ENCODE measurements around the gene DOC2A. TPM values are rescaled to one million over a fixed set of nuclear protein-coding genes. Genes with fewer than 3 reads are reported as not detected.

DOC2A gene
- total RNA-seq, 1 donor from 2014 or later: 3.2 TPM

- Mint-ChIP-seq H3K4me1 (peaks cover 7% of the 10 kb centered on the region), H3K36me3 (ENCODE audit: low read depth) (peaks cover 16% of the 10 kb centered on the region), H3K27ac (no peak overlapping the region), H3K9me3 (no peaks in the 10 kb centered on the region), H3K27me3 (peaks cover 15% of the 10 kb centered on the region), H3K4me3 (no peak overlapping the region)
- intact Hi-C loops (cut with micrococcal nuclease): no loop called here
- DNase-seq: no peak
Observed at GRCh38 chr16:30006095-30006473, 4.7 kb downstream of the DOC2A start.

GRCh38 chr16:30005341-30006094, 5.3 kb downstream of the DOC2A start:
- H3K27me3 Mint-ChIP-seq: peaks cover 13% of the 10 kb centered on the region
- no peak overlapping the region for H3K27ac Mint-ChIP-seq
- H3K36me3 Mint-ChIP-seq (ENCODE audit: low read depth): peaks cover 17% of the 10 kb centered on the region
- peak; percentile 81 for DNase-seq
- no peaks in the 10 kb centered on the region for H3K9me3 Mint-ChIP-seq
- H3K4me3 Mint-ChIP-seq: no peak overlapping the region
- H3K4me1 Mint-ChIP-seq: peaks cover 7% of the 10 kb centered on the region
- intact Hi-C loops (cut with micrococcal nuclease): no loop called here

- peaks cover 21% of the 10 kb centered on the region for H3K36me3 Mint-ChIP-seq (ENCODE audit: low read depth)
- H3K27me3 Mint-ChIP-seq: peaks cover 8% of the 10 kb centered on the region
- intact Hi-C loops (cut with micrococcal nuclease): no loop called here
- H3K27ac Mint-ChIP-seq: no peak overlapping the region
- H3K4me3 Mint-ChIP-seq: no peak overlapping the region
- no peaks in the 10 kb centered on the region for H3K9me3 Mint-ChIP-seq
- peak; percentile 60 for DNase-seq
- H3K4me1 Mint-ChIP-seq: peaks cover 5% of the 10 kb centered on the region
Observed at GRCh38 chr16:30004811-30005242, 6.0 kb downstream of the DOC2A start.

GRCh38 chr16:30004424-30004776, 6.4 kb downstream of the DOC2A start:
- no peak overlapping the region for H3K27ac Mint-ChIP-seq
- peaks cover 5% of the 10 kb centered on the region for H3K27me3 Mint-ChIP-seq
- intact Hi-C loops (cut with micrococcal nuclease): no loop called here
- no peak for DNase-seq
- H3K36me3 Mint-ChIP-seq (ENCODE audit: low read depth): peaks cover 25% of the 10 kb centered on the region
- H3K4me3 Mint-ChIP-seq: no peak overlapping the region
- no peaks in the 10 kb centered on the region for H3K9me3 Mint-ChIP-seq
- H3K4me1 Mint-ChIP-seq: peaks cover 6% of the 10 kb centered on the region

GRCh38 chr16:30003670-30004423, 7.0 kb downstream of the DOC2A start:
- no peak for DNase-seq
- Mint-ChIP-seq H3K27ac (no peak overlapping the region), H3K4me1 (peaks cover 6% of the 10 kb centered on the region), H3K9me3 (no peaks in the 10 kb centered on the region), H3K27me3 (peaks cover 2% of the 10 kb centered on the region), H3K4me3 (no peak overlapping the region), H3K36me3 (ENCODE audit: low read depth) (peaks cover 27% of the 10 kb centered on the region)
- intact Hi-C loops (cut with micrococcal nuclease): no loop called here

- no peak overlapping the region for H3K27ac Mint-ChIP-seq
- H3K27me3 Mint-ChIP-seq: no peaks in the 10 kb centered on the region
- H3K36me3 Mint-ChIP-seq (ENCODE audit: low read depth): peaks cover 34% of the 10 kb centered on the region
Observed at GRCh38 chr16:30002614-30003346, 8.0 kb downstream of the DOC2A start.

GRCh38 chr16:30000735-30001631, 9.8 kb downstream of the DOC2A start:
- H3K4me1 Mint-ChIP-seq: peaks cover 17% of the 10 kb centered on the region

More at GRCh38 chr16:30002614-30003346, 8.0 kb downstream of the DOC2A start:
- Mint-ChIP-seq H3K9me3 (no peaks in the 10 kb centered on the region), H3K4me1 (peaks cover 10% of the 10 kb centered on the region), H3K4me3 (no peak overlapping the region)
- DNase-seq: no peak
- intact Hi-C loops (cut with micrococcal nuclease): no loop called here

GRCh38 chr16:29999605-30000004, 11.2 kb downstream of the DOC2A start:
- Mint-ChIP-seq H3K27ac (no peak overlapping the region), H3K36me3 (ENCODE audit: low read depth) (peaks cover 48% of the 10 kb centered on the region), H3K4me3 (no peak overlapping the region), H3K9me3 (no peaks in the 10 kb centered on the region), H3K27me3 (no peaks in the 10 kb centered on the region), H3K4me1 (peaks cover 22% of the 10 kb centered on the region)
- intact Hi-C loops (cut with micrococcal nuclease): loop anchor here (5.0 to 10.0 kb wide), 3 partner anchors 375 to 1177 kb away; partner anchors contain the start of genes ATXN2L, FBRS, MYL11 and PRR14
- DNase-seq: no peak

More at GRCh38 chr16:30000735-30001631, 9.8 kb downstream of the DOC2A start:
- Mint-ChIP-seq H3K9me3 (no peaks in the 10 kb centered on the region), H3K36me3 (ENCODE audit: low read depth) (peaks cover 45% of the 10 kb centered on the region), H3K27ac (no peak overlapping the region), H3K27me3 (no peaks in the 10 kb centered on the region), H3K4me3 (no peak overlapping the region)
- DNase-seq: no peak
- intact Hi-C loops (cut with micrococcal nuclease): no loop called here

- H3K27me3 Mint-ChIP-seq: no peaks in the 10 kb centered on the region
- peak overlapping the region; percentile 95 for H3K4me3 Mint-ChIP-seq
- DNase-seq: no peak
- peaks cover 53% of the 10 kb centered on the region for H3K36me3 Mint-ChIP-seq (ENCODE audit: low read depth)
- H3K27ac Mint-ChIP-seq: peak overlapping the region; percentile 98
- intact Hi-C loops (cut with micrococcal nuclease): loop anchor here (1.0 to 10.0 kb wide), 12 partner anchors 24 to 1175 kb away; partner anchors contain the start of genes ALDOA, ATXN2L, CDIPT and FBRS
- no peaks in the 10 kb centered on the region for H3K9me3 Mint-ChIP-seq
- H3K4me1 Mint-ChIP-seq: peaks cover 26% of the 10 kb centered on the region
Observed at GRCh38 chr16:29996766-29997250, 14.0 kb downstream of the DOC2A start.

- Mint-ChIP-seq H3K27me3 (no peaks in the 10 kb centered on the region), H3K4me1 (peaks cover 26% of the 10 kb centered on the region), H3K27ac (peak within 1 kb of the TSS; percentile 98), H3K9me3 (no peaks in the 10 kb centered on the region), H3K36me3 (ENCODE audit: low read depth) (peaks cover 50% of the 10 kb centered on the region), H3K4me3 (peak within 1 kb of the TSS; percentile 95)
- DNase-seq: peak; percentile 100
- intact Hi-C loops (cut with micrococcal nuclease): loop anchor here (1.0 to 10.0 kb wide), 12 partner anchors 23 to 1174 kb away; partner anchors contain the start of genes ALDOA, ATXN2L, CDIPT and FBRS
Observed at GRCh38 chr16:29995911-29996765, 14.7 kb downstream of the DOC2A start, which contains the start of gene INO80E. Gene INO80E, plus strand, starts transcription at chr16:29996241. Its CDS starts 70 bp downstream, at chr16:29996311.

- peak within 1 kb of the TSS; percentile 95 for H3K4me3 Mint-ChIP-seq
- H3K36me3 Mint-ChIP-seq (ENCODE audit: low read depth): peaks cover 48% of the 10 kb centered on the region
- peak within 1 kb of the TSS; percentile 98 for H3K27ac Mint-ChIP-seq
- H3K27me3 Mint-ChIP-seq: no peaks in the 10 kb centered on the region
- intact Hi-C loops (cut with micrococcal nuclease): loop anchor here (5.0 to 10.0 kb wide), 3 partner anchors 379 to 1173 kb away; partner anchors contain the start of genes ATXN2L, FBRS, MYL11 and PRR14
- peak; percentile 97 for DNase-seq
- H3K4me1 Mint-ChIP-seq: peaks cover 26% of the 10 kb centered on the region
- no peaks in the 10 kb centered on the region for H3K9me3 Mint-ChIP-seq
Observed at GRCh38 chr16:29995324-29995910, 15.4 kb downstream of the DOC2A start, which contains the start of gene HIRIP3. Gene HIRIP3, minus strand, starts transcription at chr16:29995617. Its CDS starts 12 bp downstream, at chr16:29995605.
